GM19025 (cell line): ENCODE measurements around the gene FGF23.
A peak's percentile ranks its signal among the peaks of the same experiment; 100 is the strongest.

Experiments
- ATAC-seq: cut with Tn5 transposase; IDR thresholded peaks from one replicate; pipeline ENCODE4 v1.9.1; 2021; ENCODE audit warnings: mild to moderate bottlenecking, low read depth, moderate library complexity; ENCODE audit not compliant: unreplicated experiment

FGF23 gene

DNA sequence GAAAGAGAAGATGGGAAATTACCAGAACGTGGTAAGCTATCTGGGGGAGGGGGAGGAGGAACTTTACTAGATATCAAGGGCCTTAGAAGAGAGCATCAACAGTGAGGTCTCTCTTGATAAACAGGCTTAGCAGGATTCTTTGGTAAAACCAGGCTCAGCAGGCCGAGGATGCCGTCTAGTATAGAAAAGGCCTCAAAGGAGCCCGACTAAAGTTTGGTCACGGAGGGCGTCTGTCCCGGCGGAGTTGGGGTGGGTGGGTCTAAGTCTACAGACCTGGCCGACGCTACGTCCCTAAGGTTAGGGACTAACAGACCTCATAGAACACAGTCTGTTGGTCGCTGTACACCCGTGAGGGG lies 59.0 kb downstream of the FGF23 start:
- peak; percentile 28 for ATAC-seq
